PFSK-1 (cell line): Measurements from ENCODE around the gene ACP5.

Experiments
- REST ChIP-seq, 2 experiments: IDR thresholded peaks; 2 replicates each; pipeline versions ENCODE4 v1.6.1 to v1.8.0; 2011 to 2012; ENCODE audit warnings: low read depth in 2 of 2, low read length in 2 of 2, control low read depth in 1 of 2, inconsistent platforms in 1 of 2, mild to moderate bottlenecking in 1 of 2, moderate library complexity in 1 of 2; ENCODE audit not compliant: insufficient read depth in 1 of 2
- SIN3A ChIP-seq: IDR thresholded peaks from 2 replicates; pipeline ENCODE4 v1.6.1; 2012; ENCODE audit warnings: mild to moderate bottlenecking, low read length, moderate library complexity, borderline replicate concordance; ENCODE audit not compliant: insufficient read depth
- TAF1 ChIP-seq: IDR thresholded peaks from 2 replicates; pipeline ENCODE4 v1.6.1; 2012; ENCODE audit warnings: low read length, control low read depth, borderline replicate concordance; ENCODE audit not compliant: insufficient read depth

GRCh38 chr19:11555246-11555645 is 22.2 kb downstream of the ACP5 start:
- TF ChIP-seq REST (IDR thresholded peaks at IDR 0.05; ENCODE audit: insufficient read depth in 1 of 2, low read depth in 2 of 2, low read length in 2 of 2) = no peak
- TF ChIP-seq TAF1 = no peak
- no peak for TF ChIP-seq SIN3A
